ENCODE measurements around the gene RESP18. TPM values are rescaled to one million over a fixed set of nuclear protein-coding genes. Genes with fewer than 3 reads are reported as not detected.
"Not testable (repeated sequence)": the region's sequence is repeated elsewhere in the genome, so short reads cannot be mapped to it uniquely, and the experiment has no call there.

Gene RESP18
- total RNA-seq, 2 experiments from 2014 or later: not detected

DNA sequence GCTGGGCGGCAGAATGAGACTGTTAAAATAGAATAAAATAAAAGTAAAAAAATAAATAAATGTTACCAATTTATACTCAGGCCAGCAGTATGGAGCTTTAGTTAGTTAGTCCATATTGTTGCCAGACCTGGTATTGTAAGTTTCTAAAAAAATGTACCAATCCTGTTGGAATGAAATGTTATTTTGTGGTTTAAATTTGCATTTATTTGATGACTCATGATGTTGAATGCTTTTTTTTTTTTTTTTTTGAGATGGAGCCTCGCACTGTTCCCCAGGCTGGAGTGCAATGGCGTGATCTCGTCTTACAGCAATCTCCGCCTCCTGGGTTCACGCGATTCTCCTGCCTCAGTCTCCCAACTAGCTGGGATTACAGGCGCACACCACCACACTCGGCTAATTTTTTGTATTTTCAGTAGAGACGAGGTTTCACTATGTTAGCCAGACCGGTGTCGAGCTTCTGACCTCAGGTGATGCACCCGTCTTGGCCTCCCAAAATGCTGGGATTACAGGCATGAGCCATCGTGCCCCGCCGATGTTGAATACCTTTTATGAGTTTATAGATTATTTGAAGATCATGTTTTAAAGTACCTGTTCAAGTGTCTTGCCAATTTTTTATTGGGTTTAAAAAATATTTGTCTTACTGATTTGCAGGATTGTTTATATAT is 17.6 kb downstream of the RESP18 start:
- Mint-ChIP-seq H3K9me3 (no peaks in the 10 kb centered on the region), H3K27me3 (peaks cover 15% of the 10 kb centered on the region), H3K4me3 (no peak overlapping the region), H3K4me1 (ENCODE audit: low read depth) (no peaks in the 10 kb centered on the region), H3K36me3 (no peaks in the 10 kb centered on the region), H3K27ac (no peak overlapping the region)
- intact Hi-C loops (cut with micrococcal nuclease): no loop called here
- CTCF ChIA-PET: interaction anchor here (0.5 to 2.5 kb wide), 3 partner anchors 19 to 1209 kb away, joined by 3 to 11 read pairs (median 4); no protein-coding TSS in a partner anchor
- POLR2A ChIA-PET: no interaction called here
- no peak for DNase-seq

DNA sequence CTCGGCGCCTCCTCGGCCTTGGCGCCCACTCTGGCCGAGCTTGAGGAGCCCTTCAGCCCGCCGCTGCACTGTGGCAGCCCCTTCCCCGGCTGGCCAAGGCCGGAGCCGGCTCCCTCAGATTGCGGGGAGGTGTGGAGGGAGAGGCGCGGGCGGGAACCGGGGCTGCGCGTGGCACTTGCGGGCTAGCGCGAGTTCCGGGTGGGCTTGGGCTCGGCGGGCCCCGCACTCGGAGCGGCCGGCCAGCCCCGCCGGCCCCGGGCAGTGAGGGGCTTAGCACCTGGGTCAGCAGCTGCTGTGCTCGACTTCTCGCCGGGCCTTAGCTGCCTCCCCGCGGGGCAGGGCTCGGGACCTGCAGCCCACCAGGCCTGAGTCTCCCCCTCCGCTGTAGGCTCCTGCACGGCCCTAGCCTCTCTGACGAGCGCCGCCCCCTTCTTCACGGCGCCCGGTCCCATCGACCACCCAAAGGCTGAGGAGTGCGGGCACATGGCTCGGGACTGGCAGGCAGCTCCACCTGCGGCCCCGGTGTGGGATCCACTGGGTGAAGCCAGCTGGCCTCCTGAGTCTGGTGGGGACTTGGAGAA is 19.8 kb downstream of the RESP18 start:
- H3K36me3 Mint-ChIP-seq; intact Hi-C loops (cut with micrococcal nuclease); DNase-seq; POLR2A ChIA-PET; H3K27ac Mint-ChIP-seq; H3K4me3 Mint-ChIP-seq; H3K4me1 Mint-ChIP-seq (ENCODE audit: low read depth); H3K9me3 Mint-ChIP-seq: not testable (repeated sequence)
- CTCF ChIA-PET: interaction anchor here (2.5 kb wide), 1 partner anchor 17 kb away, joined by 11 read pairs; no protein-coding TSS in a partner anchor
- peaks cover 26% of the 10 kb centered on the region for H3K27me3 Mint-ChIP-seq

DNA sequence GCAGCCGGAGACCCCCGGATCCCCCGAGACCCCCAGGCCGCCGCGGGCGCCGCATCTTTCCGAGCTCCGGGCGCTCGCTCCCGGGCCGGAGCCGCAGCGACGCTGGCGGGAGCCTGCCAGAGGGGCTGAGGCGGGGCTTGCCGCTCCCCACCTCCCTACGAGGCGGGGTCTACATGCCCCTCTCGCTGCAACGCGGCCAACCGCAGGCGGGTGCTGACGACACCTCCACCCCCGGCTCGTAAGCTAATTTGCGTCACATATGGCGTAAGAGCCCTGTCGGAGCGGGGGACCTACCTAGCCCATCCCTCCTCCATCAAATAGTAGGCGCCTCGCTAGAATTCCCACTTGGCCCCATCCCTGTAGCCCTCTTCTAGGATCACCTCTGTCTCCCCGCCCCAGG is 23.3 kb downstream of the RESP18 start, which contains the start of gene PTPRN:
TSS of gene PTPRN (minus strand) at position 124 of the 400 bp plus-strand sequence. CDS start at position 55, 69 bp downstream.
- no peak for DNase-seq
- CTCF ChIA-PET: interaction anchor here (0.8 to 3.1 kb wide), 4 partner anchors 10 to 137 kb away, joined by 3 to 14 read pairs (median 6); no protein-coding TSS in a partner anchor
- H3K4me3 Mint-ChIP-seq: no peak within 1 kb of the TSS
- H3K36me3 Mint-ChIP-seq: no peaks in the 10 kb centered on the region
- H3K9me3 Mint-ChIP-seq: no peaks in the 10 kb centered on the region
- H3K27ac Mint-ChIP-seq: no peak within 1 kb of the TSS
- H3K27me3 Mint-ChIP-seq: peaks cover 40% of the 10 kb centered on the region
- intact Hi-C loops (cut with micrococcal nuclease): no loop called here
- POLR2A ChIA-PET: no interaction called here
- no peaks in the 10 kb centered on the region for H3K4me1 Mint-ChIP-seq (ENCODE audit: low read depth)

DNA sequence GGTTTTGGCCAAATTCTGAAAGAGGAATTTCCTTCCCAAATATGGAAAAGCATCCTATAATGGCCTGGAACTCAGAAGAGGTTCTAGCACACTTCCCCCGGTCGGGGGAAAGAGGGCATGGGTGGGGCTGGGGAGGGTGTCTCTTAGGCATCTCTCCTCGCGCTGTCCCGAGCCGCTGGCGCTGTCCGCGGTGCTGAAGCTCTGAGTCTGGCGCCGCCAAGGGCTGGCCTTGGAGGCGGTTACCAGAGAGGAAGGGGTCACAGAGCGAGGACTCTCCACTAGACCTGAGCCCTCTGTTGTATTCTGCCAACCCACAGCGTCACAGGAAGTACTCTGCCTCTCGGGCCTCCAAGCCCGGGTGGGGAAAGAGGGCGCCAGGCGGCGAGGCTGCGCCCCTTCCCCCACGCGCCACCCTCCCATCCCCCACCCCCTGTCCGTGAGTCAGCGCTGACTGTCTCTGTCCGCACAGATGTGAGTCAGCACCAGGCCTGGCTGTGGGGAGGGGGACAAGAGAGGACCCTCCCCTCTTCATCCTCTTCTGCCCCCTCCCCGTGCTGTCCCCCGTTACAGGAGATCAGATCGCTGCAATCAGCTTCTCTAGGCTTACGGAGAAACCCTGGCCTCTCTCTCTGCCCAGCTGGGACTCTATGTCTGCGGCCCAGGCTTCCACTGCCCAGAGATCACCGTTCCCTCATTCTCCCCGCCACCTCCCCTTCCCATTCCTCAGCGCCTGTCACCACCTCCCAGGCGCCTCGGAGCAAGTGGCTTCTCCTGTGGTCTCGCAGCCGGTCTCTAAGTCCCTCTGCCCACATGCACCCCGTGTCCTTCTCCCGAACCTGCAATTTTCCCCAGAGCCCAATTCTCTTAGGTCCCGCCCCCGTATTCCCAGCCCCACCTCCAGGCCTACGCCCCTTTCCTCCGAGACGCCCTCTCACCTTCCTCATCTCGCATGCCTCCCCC is 24.1 kb downstream of the RESP18 start:
- Mint-ChIP-seq H3K27me3 (peaks cover 38% of the 10 kb centered on the region), H3K27ac (no peak overlapping the region), H3K4me1 (ENCODE audit: low read depth) (no peaks in the 10 kb centered on the region), H3K4me3 (no peak overlapping the region), H3K36me3 (no peaks in the 10 kb centered on the region), H3K9me3 (no peaks in the 10 kb centered on the region)
- ChIA-PET CTCF (interaction anchor here (0.8 to 3.1 kb wide), 3 partner anchors 9 to 31 kb away, joined by 3 to 14 read pairs (median 7); no protein-coding TSS in a partner anchor), POLR2A (no interaction called here)
- peak; percentile 78 for DNase-seq
- intact Hi-C loops (cut with micrococcal nuclease): no loop called here

DNA sequence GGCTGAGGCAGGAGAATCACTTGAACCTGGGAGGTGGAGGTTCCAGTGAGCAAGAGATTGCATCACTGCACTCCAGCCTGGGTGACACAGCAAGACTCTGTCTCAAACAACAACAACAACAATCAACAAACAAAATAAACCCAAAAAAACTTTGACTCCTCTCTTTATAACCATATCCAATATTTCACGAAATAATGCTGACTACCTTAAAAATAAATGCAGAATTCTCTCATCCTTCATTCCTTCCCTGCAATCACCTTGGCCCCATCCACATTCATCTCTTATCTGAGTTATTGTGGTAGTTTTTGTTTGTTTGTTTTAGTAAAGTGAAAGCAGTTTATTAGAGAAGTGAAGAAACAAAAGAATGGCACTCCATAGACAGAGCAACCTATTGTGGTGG is 26.5 kb downstream of the RESP18 start:
- Mint-ChIP-seq H3K9me3 (no peaks in the 10 kb centered on the region), H3K27ac (no peak overlapping the region), H3K4me1 (ENCODE audit: low read depth) (no peaks in the 10 kb centered on the region), H3K36me3 (no peaks in the 10 kb centered on the region), H3K27me3 (peaks cover 32% of the 10 kb centered on the region), H3K4me3 (no peak overlapping the region)
- ChIA-PET CTCF (interaction anchor here (1.5 kb wide), 1 partner anchor 11 kb away, joined by 5 read pairs; no protein-coding TSS in a partner anchor), POLR2A (no interaction called here)
- no peak for DNase-seq
- intact Hi-C loops (cut with micrococcal nuclease): no loop called here

DNA sequence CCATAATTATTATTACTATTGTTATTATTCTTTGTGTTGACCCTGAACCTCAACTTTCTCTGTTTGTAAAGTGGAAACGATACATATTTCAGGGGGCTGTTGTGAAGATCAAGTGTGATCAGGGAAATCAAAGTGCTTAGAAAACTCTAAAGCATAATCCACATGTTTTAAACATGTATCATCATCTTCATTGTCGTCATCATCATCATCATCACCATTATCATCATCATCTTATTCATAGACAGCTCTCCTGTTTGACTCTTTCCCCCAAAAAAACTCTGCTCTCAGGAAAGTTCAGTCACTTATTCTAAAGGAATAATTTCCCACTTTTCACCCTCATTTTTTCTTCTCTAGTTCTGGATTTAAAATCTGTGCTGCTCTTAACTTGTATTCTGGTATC is 28.3 kb downstream of the RESP18 start:
- POLR2A ChIA-PET: no interaction called here
- CTCF ChIA-PET: no interaction called here

DNA sequence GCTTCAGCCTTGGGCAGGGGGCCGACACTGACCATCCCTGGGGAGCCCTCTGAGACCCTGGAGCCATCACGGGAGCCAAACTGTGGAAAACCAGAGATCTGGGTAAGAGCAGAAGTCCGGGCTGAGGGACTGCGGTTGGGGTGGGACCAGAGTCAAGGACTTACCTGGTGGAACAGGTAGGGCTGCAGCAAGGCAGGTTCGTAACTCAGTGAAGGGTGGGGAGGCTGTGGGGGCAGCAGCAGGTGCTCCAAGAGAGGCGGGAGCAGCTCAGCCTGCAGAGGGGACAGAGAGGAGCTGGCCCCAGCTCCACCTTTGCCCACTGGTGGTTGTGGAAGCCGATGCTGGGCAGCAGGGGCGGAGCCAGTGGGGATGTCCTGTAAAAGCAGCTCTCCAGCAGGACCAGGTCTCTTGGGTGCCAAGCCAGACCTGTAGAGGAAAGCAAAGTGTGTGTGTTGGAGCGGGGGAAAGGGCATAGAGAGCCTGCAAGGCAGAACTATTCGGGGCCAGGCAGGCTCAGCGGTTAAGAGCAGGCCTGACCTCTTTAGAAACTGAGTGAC is 30.1 kb downstream of the RESP18 start:
- H3K4me3 Mint-ChIP-seq: no peak overlapping the region
- ChIA-PET CTCF (interaction anchor here (1.1 to 10.8 kb wide), 4 partner anchors 7 to 322 kb away, joined by 3 to 136 read pairs (median 4); partner anchors contain the start of genes DNAJB2 and NHEJ1), POLR2A (no interaction called here)

More for the DNA sequence above, 28.3 kb downstream of the RESP18 start:
- H3K36me3 Mint-ChIP-seq: no peaks in the 10 kb centered on the region
- H3K4me3 Mint-ChIP-seq: no peak overlapping the region
- intact Hi-C loops (cut with micrococcal nuclease): no loop called here
- no peaks in the 10 kb centered on the region for H3K9me3 Mint-ChIP-seq
- DNase-seq: no peak
- no peaks in the 10 kb centered on the region for H3K4me1 Mint-ChIP-seq (ENCODE audit: low read depth)
- H3K27ac Mint-ChIP-seq: no peak overlapping the region
- peaks cover 28% of the 10 kb centered on the region for H3K27me3 Mint-ChIP-seq

DNA sequence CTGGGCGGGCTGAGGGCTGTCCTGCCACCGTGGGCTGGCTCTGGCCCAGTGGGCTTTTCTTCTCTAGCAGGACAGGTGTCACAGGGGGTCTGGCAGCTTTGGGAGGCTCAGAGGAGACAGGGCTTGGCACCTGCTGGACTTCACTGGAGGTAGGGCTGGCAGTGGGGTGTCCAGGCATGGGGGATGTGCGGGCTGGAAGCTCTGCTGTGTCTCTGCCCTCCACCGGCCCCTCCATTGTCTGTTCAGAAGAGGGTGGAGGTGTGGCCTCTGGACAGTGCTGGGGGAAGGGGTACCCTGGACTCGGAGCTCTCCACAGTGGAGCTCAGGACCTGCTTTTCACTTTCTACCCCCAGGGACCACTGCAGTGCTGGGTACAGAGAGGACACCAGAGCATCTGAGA is 32.5 kb downstream of the RESP18 start:
- no peak for DNase-seq
- ChIA-PET POLR2A (interaction anchor here (1.2 kb wide), 1 partner anchor 20 kb away, joined by 4 read pairs; no protein-coding TSS in a partner anchor), CTCF (interaction anchor here (0.6 to 10.8 kb wide), 13 partner anchors 9 to 324 kb away, joined by 3 to 136 read pairs (median 3); partner anchors contain the start of genes ANKZF1, ATG9A, DNAJB2 and NHEJ1)
- H3K4me1 Mint-ChIP-seq (ENCODE audit: low read depth): peaks cover 6% of the 10 kb centered on the region
- H3K36me3 Mint-ChIP-seq: no peaks in the 10 kb centered on the region
- intact Hi-C loops (cut with micrococcal nuclease): no loop called here
- H3K4me3 Mint-ChIP-seq: no peak overlapping the region
- peaks cover 11% of the 10 kb centered on the region for H3K27me3 Mint-ChIP-seq
- H3K9me3 Mint-ChIP-seq: no peaks in the 10 kb centered on the region
- no peak overlapping the region for H3K27ac Mint-ChIP-seq

More for the DNA sequence above, 30.1 kb downstream of the RESP18 start:
- H3K36me3 Mint-ChIP-seq: no peaks in the 10 kb centered on the region
- no peaks in the 10 kb centered on the region for H3K9me3 Mint-ChIP-seq
- DNase-seq: no peak
- no peaks in the 10 kb centered on the region for H3K4me1 Mint-ChIP-seq (ENCODE audit: low read depth)
- H3K27ac Mint-ChIP-seq: no peak overlapping the region
- intact Hi-C loops (cut with micrococcal nuclease): no loop called here
- peaks cover 22% of the 10 kb centered on the region for H3K27me3 Mint-ChIP-seq

DNA sequence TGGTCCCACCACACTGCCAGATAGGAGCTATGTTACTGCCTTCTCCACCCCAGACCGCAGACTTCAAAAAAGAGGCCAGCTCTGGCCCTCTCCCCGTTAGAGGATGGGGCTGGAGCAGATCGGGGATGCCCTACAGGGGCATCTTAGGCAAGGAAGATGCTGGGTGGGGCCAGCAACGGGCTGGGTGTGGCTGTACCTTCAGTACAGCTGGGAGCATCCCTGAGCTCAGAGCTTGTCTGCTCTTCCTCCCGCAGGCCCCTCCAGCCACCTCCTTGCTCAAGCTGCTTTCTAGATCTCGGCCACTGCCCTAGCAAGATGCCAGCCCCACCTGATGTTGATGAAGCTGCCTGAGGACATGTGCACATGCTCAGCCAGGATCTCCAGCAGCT is 33.2 kb downstream of the RESP18 start:
- intact Hi-C loops (cut with micrococcal nuclease): loop anchor here (5.0 kb wide), 1 partner anchor 242 kb away; no protein-coding TSS in a partner anchor
- CTCF ChIA-PET: interaction anchor here (0.6 to 10.8 kb wide), 18 partner anchors 9 to 324 kb away, joined by 3 to 136 read pairs (median 4); partner anchors contain the start of genes ABCB6, DNAJB2, NHEJ1 and PTPRN
- POLR2A ChIA-PET: interaction anchor here (1.2 kb wide), 1 partner anchor 20 kb away, joined by 4 read pairs; no protein-coding TSS in a partner anchor
- Mint-ChIP-seq H3K4me1 (ENCODE audit: low read depth) (peaks cover 9% of the 10 kb centered on the region), H3K27ac (no peak overlapping the region), H3K4me3 (no peak overlapping the region), H3K27me3 (peaks cover 11% of the 10 kb centered on the region), H3K9me3 (no peaks in the 10 kb centered on the region), H3K36me3 (no peaks in the 10 kb centered on the region)
- DNase-seq: no peak

DNA sequence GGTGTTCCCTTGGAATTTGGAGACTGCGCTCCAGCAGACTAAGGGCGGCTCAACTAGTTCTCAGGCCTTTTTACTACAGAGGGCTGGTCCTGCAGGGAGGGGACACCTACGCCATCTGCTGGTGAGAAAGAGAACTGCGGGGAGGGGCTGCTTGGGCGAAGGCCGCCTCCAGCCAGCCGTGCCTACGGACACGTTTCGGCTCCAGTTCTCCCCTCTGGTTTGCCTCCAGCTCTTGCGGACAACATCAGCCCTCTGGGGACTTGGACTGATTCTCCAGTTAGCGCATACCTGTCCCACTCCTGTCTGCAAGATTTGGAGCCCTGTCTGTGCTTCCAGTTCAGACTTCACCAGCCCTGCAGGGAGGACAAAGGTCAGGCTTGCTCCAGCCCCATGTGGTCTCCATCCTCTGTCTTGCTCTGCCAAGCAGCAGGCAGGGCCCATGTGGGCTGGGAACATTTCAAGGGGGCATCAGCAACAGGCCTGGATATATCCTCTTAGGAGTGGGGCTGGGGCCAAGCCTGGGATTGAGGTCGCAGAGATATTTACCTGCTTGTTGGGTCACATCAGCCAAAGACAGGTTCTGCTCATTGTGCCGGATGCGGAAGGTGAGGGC is 33.7 kb downstream of the RESP18 start:
- peak; percentile 93 for DNase-seq
- Mint-ChIP-seq H3K27me3 (peaks cover 11% of the 10 kb centered on the region), H3K9me3 (no peaks in the 10 kb centered on the region), H3K27ac (no peak overlapping the region), H3K4me3 (no peak overlapping the region), H3K36me3 (no peaks in the 10 kb centered on the region), H3K4me1 (ENCODE audit: low read depth) (peaks cover 11% of the 10 kb centered on the region)
- ChIA-PET CTCF (interaction anchor here (0.7 to 10.8 kb wide), 19 partner anchors 10 to 323 kb away, joined by 3 to 136 read pairs (median 4); partner anchors contain the start of genes ABCB6, DNAJB2, NHEJ1 and PTPRN), POLR2A (interaction anchor here (1.2 kb wide), 1 partner anchor 19 kb away, joined by 4 read pairs; no protein-coding TSS in a partner anchor)
- intact Hi-C loops (cut with micrococcal nuclease): loop anchor here (1.0 to 5.0 kb wide), 3 partner anchors 70 to 242 kb away; partner anchors contain the start of genes ANKZF1, ATG9A and NHEJ1

All from activated CD4-positive, alpha-beta memory T cell treated with anti-CD3 and anti-CD28 coated beads for 36 hours (primary cell).